Measurements from ENCODE around the gene GSDME. TPM values are rescaled to one million over a fixed set of nuclear protein-coding genes. Genes with fewer than 3 reads are reported as not detected.

Gene GSDME
- total RNA-seq, 1 experiment from 2014 or later: 0.48 TPM

GRCh38 chr7:24657980-24658379 is 99.3 kb downstream of the GSDME start:
- no peaks in the 10 kb centered on the region for H3K27me3 ChIP-seq (ENCODE audit: control insufficient read depth, insufficient read depth, low read length)
- no peak overlapping the region for H3K4me3 ChIP-seq (ENCODE audit: insufficient read depth, low read depth, low read length)
- no peak for DNase-seq
- no peaks in the 10 kb centered on the region for H3K36me3 ChIP-seq (replicated peaks; ENCODE audit: control insufficient read depth, insufficient read depth, low read length)

- Histone ChIP-seq H3K36me3 (replicated peaks; ENCODE audit: control insufficient read depth, insufficient read depth, low read length) (no peaks in the 10 kb centered on the region), H3K4me3 (ENCODE audit: insufficient read depth, low read depth, low read length) (no peak overlapping the region), H3K27me3 (ENCODE audit: control insufficient read depth, insufficient read depth, low read length) (no peaks in the 10 kb centered on the region)
- DNase-seq: no peak
Measured at GRCh38 chr7:24656608-24657007, 100.7 kb downstream of the GSDME start.

GRCh38 chr7:24654305-24654704 is 103.0 kb downstream of the GSDME start:
- Histone ChIP-seq H3K36me3 (replicated peaks; ENCODE audit: control insufficient read depth, insufficient read depth, low read length) (no peaks in the 10 kb centered on the region; the same call in 1 of the 2 replicates), H3K4me3 (ENCODE audit: insufficient read depth, low read depth, low read length) (no peak overlapping the region), H3K27me3 (ENCODE audit: control insufficient read depth, insufficient read depth, low read length) (no peaks in the 10 kb centered on the region)
- no peak for DNase-seq

GRCh38 chr7:24653316-24654085 is 103.8 kb downstream of the GSDME start:
- no peaks in the 10 kb centered on the region for H3K27me3 ChIP-seq (ENCODE audit: control insufficient read depth, insufficient read depth, low read length)
- DNase-seq: no peak
- H3K36me3 ChIP-seq (replicated peaks; ENCODE audit: control insufficient read depth, insufficient read depth, low read length): no peaks in the 10 kb centered on the region; the same call in 1 of the 2 replicates
- H3K4me3 ChIP-seq (ENCODE audit: insufficient read depth, low read depth, low read length): no peak overlapping the region

GRCh38 chr7:24652251-24652939 is 104.9 kb downstream of the GSDME start:
- DNase-seq: no peak
- Histone ChIP-seq H3K36me3 (replicated peaks; ENCODE audit: control insufficient read depth, insufficient read depth, low read length) (no peaks in the 10 kb centered on the region; the same call in 1 of the 2 replicates), H3K4me3 (ENCODE audit: insufficient read depth, low read depth, low read length) (no peak overlapping the region), H3K27me3 (ENCODE audit: control insufficient read depth, insufficient read depth, low read length) (no peaks in the 10 kb centered on the region)

Other genes with a start within 250 kb of the GSDME start
- 25.3 and 35.6 TPM in 2 replicates for gene PALS2, start 184.0 kb downstream of the GSDME start, total RNA-seq (2014; rRNA removed; shearing (Covaris generic))
- 8.8 and 9.3 TPM in 2 replicates for gene OSBPL3, start 222.7 kb upstream of the GSDME start, total RNA-seq (2014; rRNA removed; shearing (Covaris generic))

Data from H7 (cell line).